ENCODE data around the gene ARHGAP32.

DNA sequence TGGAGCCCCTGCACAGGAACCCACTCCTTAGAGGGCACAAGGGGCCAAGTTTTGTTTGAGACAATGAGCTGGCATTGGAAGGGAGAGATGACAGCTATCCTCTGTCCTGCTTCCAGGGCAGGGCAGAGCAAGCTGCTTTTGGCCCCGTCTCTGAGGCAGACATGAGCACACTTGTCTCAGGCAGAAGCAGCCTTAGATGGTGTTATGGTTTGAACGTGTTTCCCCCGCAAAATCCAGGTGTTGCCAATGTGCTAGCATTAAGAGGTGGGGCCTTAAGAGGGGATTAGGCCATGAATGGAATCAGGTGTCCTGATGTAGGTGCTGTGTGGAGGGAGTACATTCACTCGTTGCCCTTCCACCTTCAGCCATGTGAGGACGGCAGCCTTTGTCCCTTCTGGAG, 252.0 kb downstream of the ARHGAP32 start:
- TF ChIP-seq, protein P1, sequence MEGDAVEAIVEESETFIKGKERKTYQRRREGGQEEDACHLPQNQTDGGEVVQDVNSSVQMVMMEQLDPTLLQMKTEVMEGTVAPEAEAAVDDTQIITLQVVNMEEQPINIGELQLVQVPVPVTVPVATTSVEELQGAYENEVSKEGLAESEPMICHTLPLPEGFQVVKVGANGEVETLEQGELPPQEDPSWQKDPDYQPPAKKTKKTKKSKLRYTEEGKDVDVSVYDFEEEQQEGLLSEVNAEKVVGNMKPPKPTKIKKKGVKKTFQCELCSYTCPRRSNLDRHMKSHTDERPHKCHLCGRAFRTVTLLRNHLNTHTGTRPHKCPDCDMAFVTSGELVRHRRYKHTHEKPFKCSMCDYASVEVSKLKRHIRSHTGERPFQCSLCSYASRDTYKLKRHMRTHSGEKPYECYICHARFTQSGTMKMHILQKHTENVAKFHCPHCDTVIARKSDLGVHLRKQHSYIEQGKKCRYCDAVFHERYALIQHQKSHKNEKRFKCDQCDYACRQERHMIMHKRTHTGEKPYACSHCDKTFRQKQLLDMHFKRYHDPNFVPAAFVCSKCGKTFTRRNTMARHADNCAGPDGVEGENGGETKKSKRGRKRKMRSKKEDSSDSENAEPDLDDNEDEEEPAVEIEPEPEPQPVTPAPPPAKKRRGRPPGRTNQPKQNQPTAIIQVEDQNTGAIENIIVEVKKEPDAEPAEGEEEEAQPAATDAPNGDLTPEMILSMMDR (IDR thresholded peaks at IDR 0.05), result no peak
- no peak for TF ChIP-seq ZFX (IDR thresholded peaks at IDR 0.05; ENCODE audit: borderline replicate concordance)

Measured in 22Rv1 (cell line).